ENCODE data around the gene TEX50. TPM values are rescaled to one million over a fixed set of nuclear protein-coding genes. Genes with fewer than 3 reads are reported as not detected.
A peak's percentile ranks its signal among the peaks of the same experiment; 100 is the strongest.
"Not testable (repeated sequence)": the region's sequence is repeated elsewhere in the genome, so short reads cannot be mapped to it uniquely, and the experiment has no call there.

Gene TEX50
- polyA plus RNA-seq, 1 donor from 2014 or later: not detected

- no peak overlapping the region for H3K27ac ChIP-seq (ENCODE audit: low read length)
- peaks cover 4% of the 10 kb centered on the region for H3K79me2 ChIP-seq (replicated peaks; ENCODE audit: insufficient read depth, low read length)
- no peaks in the 10 kb centered on the region for H3F3A ChIP-seq (ENCODE audit: insufficient read depth, low read length, poor library complexity, severe bottlenecking)
- H3K36me3 ChIP-seq (ENCODE audit: insufficient read depth, low read length): no peaks in the 10 kb centered on the region
- TF ChIP-seq, protein P1, sequence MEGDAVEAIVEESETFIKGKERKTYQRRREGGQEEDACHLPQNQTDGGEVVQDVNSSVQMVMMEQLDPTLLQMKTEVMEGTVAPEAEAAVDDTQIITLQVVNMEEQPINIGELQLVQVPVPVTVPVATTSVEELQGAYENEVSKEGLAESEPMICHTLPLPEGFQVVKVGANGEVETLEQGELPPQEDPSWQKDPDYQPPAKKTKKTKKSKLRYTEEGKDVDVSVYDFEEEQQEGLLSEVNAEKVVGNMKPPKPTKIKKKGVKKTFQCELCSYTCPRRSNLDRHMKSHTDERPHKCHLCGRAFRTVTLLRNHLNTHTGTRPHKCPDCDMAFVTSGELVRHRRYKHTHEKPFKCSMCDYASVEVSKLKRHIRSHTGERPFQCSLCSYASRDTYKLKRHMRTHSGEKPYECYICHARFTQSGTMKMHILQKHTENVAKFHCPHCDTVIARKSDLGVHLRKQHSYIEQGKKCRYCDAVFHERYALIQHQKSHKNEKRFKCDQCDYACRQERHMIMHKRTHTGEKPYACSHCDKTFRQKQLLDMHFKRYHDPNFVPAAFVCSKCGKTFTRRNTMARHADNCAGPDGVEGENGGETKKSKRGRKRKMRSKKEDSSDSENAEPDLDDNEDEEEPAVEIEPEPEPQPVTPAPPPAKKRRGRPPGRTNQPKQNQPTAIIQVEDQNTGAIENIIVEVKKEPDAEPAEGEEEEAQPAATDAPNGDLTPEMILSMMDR (IDR thresholded peaks at IDR 0.05; ENCODE audit: poor library complexity, severe bottlenecking): no peak
- TF ChIP-seq MXI1 (conservative IDR thresholded peaks at IDR 0.05; ENCODE audit: poor library complexity, severe bottlenecking) (no peak), EP300 (conservative IDR thresholded peaks at IDR 0.05; ENCODE audit: poor library complexity, severe bottlenecking) (no peak), POLR2AphosphoS5 (IDR thresholded peaks at IDR 0.05) (no peak), TAF1 (IDR thresholded peaks at IDR 0.05; ENCODE audit: low read depth) (no peak), RAD21 (conservative IDR thresholded peaks at IDR 0.05) (no peak)
- TF ChIP-seq, protein P2, sequence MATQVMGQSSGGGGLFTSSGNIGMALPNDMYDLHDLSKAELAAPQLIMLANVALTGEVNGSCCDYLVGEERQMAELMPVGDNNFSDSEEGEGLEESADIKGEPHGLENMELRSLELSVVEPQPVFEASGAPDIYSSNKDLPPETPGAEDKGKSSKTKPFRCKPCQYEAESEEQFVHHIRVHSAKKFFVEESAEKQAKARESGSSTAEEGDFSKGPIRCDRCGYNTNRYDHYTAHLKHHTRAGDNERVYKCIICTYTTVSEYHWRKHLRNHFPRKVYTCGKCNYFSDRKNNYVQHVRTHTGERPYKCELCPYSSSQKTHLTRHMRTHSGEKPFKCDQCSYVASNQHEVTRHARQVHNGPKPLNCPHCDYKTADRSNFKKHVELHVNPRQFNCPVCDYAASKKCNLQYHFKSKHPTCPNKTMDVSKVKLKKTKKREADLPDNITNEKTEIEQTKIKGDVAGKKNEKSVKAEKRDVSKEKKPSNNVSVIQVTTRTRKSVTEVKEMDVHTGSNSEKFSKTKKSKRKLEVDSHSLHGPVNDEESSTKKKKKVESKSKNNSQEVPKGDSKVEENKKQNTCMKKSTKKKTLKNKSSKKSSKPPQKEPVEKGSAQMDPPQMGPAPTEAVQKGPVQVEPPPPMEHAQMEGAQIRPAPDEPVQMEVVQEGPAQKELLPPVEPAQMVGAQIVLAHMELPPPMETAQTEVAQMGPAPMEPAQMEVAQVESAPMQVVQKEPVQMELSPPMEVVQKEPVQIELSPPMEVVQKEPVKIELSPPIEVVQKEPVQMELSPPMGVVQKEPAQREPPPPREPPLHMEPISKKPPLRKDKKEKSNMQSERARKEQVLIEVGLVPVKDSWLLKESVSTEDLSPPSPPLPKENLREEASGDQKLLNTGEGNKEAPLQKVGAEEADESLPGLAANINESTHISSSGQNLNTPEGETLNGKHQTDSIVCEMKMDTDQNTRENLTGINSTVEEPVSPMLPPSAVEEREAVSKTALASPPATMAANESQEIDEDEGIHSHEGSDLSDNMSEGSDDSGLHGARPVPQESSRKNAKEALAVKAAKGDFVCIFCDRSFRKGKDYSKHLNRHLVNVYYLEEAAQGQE (IDR thresholded peaks at IDR 0.05; ENCODE audit: borderline replicate concordance): no peak
- H3K9me2 ChIP-seq (ENCODE audit: insufficient read depth, low read length): no peaks in the 10 kb centered on the region
- no peak overlapping the region for H3K4me3 ChIP-seq (ENCODE audit: low read length)
- no peaks in the 10 kb centered on the region for H3K9me3 ChIP-seq (ENCODE audit: low read length)
- no peaks in the 10 kb centered on the region for H4K20me1 ChIP-seq (ENCODE audit: insufficient read depth)
- no peak overlapping the region for H2AFZ ChIP-seq (ENCODE audit: low read depth, low read length)
- no peak overlapping the region for H3K9ac ChIP-seq (ENCODE audit: low read length)
- no peak overlapping the region for H3K4me2 ChIP-seq (ENCODE audit: low read length)
- H3K27me3 ChIP-seq (ENCODE audit: insufficient read depth, low read depth, low read length): no peaks in the 10 kb centered on the region
Measured at GRCh38 chr1:173666646-173667045, 31.5 kb downstream of the TEX50 start.

- Histone ChIP-seq H3K36me3 (ENCODE audit: insufficient read depth, low read length) (no peaks in the 10 kb centered on the region), H3K27ac (ENCODE audit: low read length) (no peak within 1 kb of the TSS), H3K79me2 (replicated peaks; ENCODE audit: insufficient read depth, low read length) (peaks cover 4% of the 10 kb centered on the region), H3K4me2 (ENCODE audit: low read length) (peak within 1 kb of the TSS; percentile 27), H3K27me3 (ENCODE audit: insufficient read depth, low read depth, low read length) (no peaks in the 10 kb centered on the region), H3F3A (ENCODE audit: insufficient read depth, low read length, poor library complexity, severe bottlenecking) (no peaks in the 10 kb centered on the region), H3K9me2 (ENCODE audit: insufficient read depth, low read length) (no peaks in the 10 kb centered on the region), H3K9ac (ENCODE audit: low read length) (peak within 1 kb of the TSS; percentile 61), H3K9me3 (ENCODE audit: low read length) (no peaks in the 10 kb centered on the region), H3K4me3 (ENCODE audit: low read length) (peak within 1 kb of the TSS; percentile 71), H2AFZ (ENCODE audit: low read depth, low read length) (peak within 1 kb of the TSS; percentile 48), H4K20me1 (ENCODE audit: insufficient read depth) (no peaks in the 10 kb centered on the region)
- TF ChIP-seq EZH2 (IDR thresholded peaks at IDR 0.05; ENCODE audit: borderline replicate concordance, insufficient read depth, low read length, poor library complexity, severe bottlenecking) (no peak), MXI1 (conservative IDR thresholded peaks at IDR 0.05; ENCODE audit: poor library complexity, severe bottlenecking) (peak; percentile 35)
Measured at GRCh38 chr1:173669491-173669941, 34.4 kb downstream of the TEX50 start, which contains the start of gene ANKRD45. Gene ANKRD45 (minus strand): TSS chr1:173669851. CDS start chr1:173659418, 10,433 bp downstream.

- not testable (repeated sequence) for H3K4me3 ChIP-seq (ENCODE audit: low read length); H4K20me1 ChIP-seq (ENCODE audit: insufficient read depth); H3F3A ChIP-seq (ENCODE audit: insufficient read depth, low read length, poor library complexity, severe bottlenecking); H3K9me3 ChIP-seq (ENCODE audit: low read length); H3K4me2 ChIP-seq (ENCODE audit: low read length); H2AFZ ChIP-seq (ENCODE audit: low read depth, low read length); H3K27me3 ChIP-seq (ENCODE audit: insufficient read depth, low read depth, low read length); H3K9me2 ChIP-seq (ENCODE audit: insufficient read depth, low read length); H3K27ac ChIP-seq (ENCODE audit: low read length); H3K36me3 ChIP-seq (ENCODE audit: insufficient read depth, low read length); H3K9ac ChIP-seq (ENCODE audit: low read length); H3K79me2 ChIP-seq (replicated peaks; ENCODE audit: insufficient read depth, low read length)
Measured at GRCh38 chr1:173674496-173674895, 39.4 kb downstream of the TEX50 start.

DNA sequence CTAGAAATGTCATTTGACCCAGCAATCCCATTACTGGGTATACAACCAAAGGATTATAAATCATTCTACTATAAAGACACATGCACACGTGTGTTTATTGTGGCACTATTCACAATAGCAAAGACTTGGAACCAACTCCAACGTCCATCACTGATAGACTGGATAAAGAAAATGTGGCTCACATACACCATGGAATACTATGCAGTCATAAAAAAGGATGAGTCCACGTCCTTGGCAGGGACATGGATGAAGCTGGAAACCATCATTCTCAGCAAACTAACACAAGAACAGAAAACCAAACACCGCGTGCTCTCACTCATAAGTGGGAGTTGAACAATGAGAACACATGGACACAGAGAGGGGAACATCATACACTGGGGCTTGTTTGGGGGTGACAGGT lies 45.0 kb downstream of the TEX50 start:
- not testable (repeated sequence) for H3K4me3 ChIP-seq (ENCODE audit: low read length); H3K4me2 ChIP-seq (ENCODE audit: low read length); H2AFZ ChIP-seq (ENCODE audit: low read depth, low read length); H3K9ac ChIP-seq (ENCODE audit: low read length); H3K9me2 ChIP-seq (ENCODE audit: insufficient read depth, low read length); H3K79me2 ChIP-seq (replicated peaks; ENCODE audit: insufficient read depth, low read length); H3F3A ChIP-seq (ENCODE audit: insufficient read depth, low read length, poor library complexity, severe bottlenecking); H4K20me1 ChIP-seq (ENCODE audit: insufficient read depth); H3K27me3 ChIP-seq (ENCODE audit: insufficient read depth, low read depth, low read length); H3K9me3 ChIP-seq (ENCODE audit: low read length); H3K36me3 ChIP-seq (ENCODE audit: insufficient read depth, low read length); H3K27ac ChIP-seq (ENCODE audit: low read length)
